RCC 7860 (cell line): ENCODE data around the gene CD247.

Experiments
- DNase-seq: peaks from one replicate; pipeline ENCODE4 v3.0.0-alpha.2; 2015; ENCODE audit warnings: low spot score
- FAIRE-seq: peaks from 2 replicates; lab custom pipeline; 2012; peaks lifted over from hg19 to GRCh38; lab: Jason Lieb, UNC

Gene CD247

DNA sequence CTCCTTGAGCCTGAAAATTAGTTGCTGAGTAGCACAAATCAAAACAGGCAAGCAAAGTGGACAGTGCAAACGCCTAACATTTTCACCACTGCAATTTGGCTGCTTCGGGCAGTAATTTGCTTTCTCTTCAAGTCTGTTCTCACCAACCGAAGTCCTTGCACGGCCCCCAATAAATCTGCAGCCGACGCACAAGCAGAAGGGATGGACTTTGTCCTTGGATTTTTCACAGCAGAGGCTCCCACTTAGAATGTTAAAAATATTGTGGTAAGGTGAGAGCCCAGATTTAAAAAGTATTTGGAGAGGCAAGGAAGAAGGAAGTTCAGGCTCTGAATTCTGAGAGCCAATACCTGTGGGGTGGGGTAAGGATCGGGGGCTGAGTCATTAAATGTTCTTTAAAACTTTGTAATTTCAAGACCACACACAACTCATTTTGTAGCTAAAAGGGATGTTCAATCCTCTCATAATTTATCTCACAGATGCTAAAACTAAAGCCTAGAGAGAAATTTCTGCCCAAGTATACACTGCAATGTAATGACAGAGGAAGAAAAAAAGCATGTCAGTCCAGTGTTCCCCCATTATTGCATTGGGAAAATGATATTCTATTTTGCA lies 6.2 kb downstream of the CD247 start:
- FAIRE-seq (no peak), DNase-seq (no peak)

GRCh38 chr1:167511374-167511986 lies 6.8 kb downstream of the CD247 start:
- DNase-seq (no peak), FAIRE-seq (no peak)

GRCh38 chr1:167510881-167511280 lies 7.4 kb downstream of the CD247 start:
- FAIRE-seq (no peak), DNase-seq (no peak)

- DNase-seq (no peak), FAIRE-seq (no peak)
These were observed 8.1 kb downstream of the CD247 start for GRCh38 chr1:167510244-167510643.

GRCh38 chr1:167509587-167509986 lies 8.7 kb downstream of the CD247 start:
- DNase-seq (no peak), FAIRE-seq (no peak)

GRCh38 chr1:167507719-167508118 lies 10.6 kb downstream of the CD247 start:
- FAIRE-seq = no peak
- DNase-seq = no peak

DNA sequence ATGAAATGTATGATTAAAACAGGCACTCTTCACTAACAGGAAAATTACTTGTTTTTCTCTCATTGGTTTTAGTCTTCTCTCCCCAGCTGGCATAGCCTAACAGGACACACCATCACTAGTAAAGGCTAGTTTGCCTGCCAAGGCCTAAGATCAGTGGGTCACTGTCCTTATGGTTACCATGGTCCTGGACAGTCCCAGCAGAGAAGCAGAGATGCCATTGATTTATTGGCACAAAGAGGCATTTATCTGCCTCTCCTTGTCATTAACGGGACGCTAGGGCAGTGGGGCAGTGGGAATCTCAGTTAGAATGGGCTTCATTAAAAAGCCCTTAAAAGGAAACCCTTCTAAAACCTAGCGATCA lies 13.9 kb downstream of the CD247 start:
- no peak for FAIRE-seq

GRCh38 chr1:167503626-167504466 lies 14.5 kb downstream of the CD247 start:
- FAIRE-seq = no peak

More for the DNA sequence above, 13.9 kb downstream of the CD247 start:
- no peak for DNase-seq

GRCh38 chr1:167502719-167503462 lies 15.4 kb downstream of the CD247 start:
- no peak for FAIRE-seq
- no peak for DNase-seq

More at GRCh38 chr1:167503626-167504466, 14.5 kb downstream of the CD247 start:
- no peak for DNase-seq

DNA sequence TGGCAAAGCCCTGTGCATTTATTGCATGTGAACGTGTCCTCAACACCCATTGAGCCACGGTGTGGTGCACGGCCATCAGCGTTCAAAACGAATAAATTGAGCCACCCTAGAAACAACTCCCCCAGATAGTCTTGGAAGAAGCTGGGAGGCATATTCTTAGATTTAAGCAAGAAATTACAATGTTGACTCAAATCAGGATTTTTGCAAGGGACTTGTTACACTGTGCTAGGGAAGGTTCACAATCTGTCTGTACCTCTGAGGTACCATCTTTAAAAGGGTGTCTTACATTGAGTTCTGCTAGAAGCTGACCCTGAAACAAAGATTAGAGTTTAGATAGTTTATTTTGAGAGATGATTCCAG lies 16.2 kb downstream of the CD247 start:
- FAIRE-seq (no peak), DNase-seq (no peak)

- no peak for DNase-seq
- FAIRE-seq = no peak
These were observed 16.7 kb downstream of the CD247 start for GRCh38 chr1:167501515-167502191.

DNA sequence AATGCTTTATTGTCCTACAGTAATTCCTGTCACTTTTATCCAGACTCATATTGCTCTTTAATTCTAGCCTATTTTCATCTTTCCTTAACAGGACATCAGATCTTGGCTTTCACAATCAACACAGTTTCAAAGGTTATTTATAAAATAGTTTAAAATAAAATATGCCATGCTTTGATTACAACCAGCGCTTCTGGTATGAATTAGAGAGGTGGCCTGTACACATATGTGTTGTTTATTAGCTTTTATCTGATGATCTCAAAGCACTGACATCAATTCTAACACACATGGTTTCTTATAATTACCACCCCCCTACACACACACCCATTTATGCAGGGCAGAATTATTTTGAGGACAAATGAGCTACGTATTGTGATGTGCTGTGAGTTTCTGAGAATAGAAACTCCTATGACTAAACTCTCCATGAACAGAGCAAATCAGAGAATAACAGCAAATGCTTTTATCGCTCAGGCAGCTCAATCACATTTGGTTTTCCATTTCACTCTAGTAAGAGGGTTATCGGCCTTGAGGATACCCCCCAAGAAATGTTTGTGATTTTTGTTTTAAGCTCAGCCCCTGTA lies 18.0 kb downstream of the CD247 start:
- no peak for FAIRE-seq
- DNase-seq = no peak

GRCh38 chr1:167499664-167500101 lies 18.6 kb downstream of the CD247 start:
- FAIRE-seq (no peak), DNase-seq (no peak)

DNA sequence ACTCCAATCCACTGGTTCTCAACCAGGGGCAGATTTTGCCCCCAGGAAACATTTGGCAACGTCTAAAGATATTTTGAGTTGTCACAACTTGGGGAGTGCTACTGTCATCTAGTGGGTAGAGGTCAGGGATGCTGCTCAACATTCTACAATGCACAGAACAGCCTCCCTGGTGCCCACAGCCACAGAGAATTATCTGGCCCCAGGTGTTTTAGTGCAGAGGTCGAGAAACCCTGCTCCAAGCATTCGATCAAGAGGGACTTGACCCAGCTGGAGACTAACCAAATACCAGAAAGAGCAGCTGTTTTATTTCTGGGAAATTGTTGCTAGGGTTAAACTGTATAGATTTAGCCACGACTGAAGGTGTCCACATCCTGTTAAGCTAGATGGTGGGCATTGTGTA lies 19.2 kb downstream of the CD247 start:
- DNase-seq (no peak), FAIRE-seq (no peak)

GRCh38 chr1:167496797-167497619 lies 21.3 kb downstream of the CD247 start:
- no peak for FAIRE-seq

GRCh38 chr1:167493372-167493771 lies 25.0 kb downstream of the CD247 start:
- FAIRE-seq (no peak), DNase-seq (no peak)

More at GRCh38 chr1:167496797-167497619, 21.3 kb downstream of the CD247 start:
- DNase-seq = no peak

GRCh38 chr1:167492481-167492910 lies 25.8 kb downstream of the CD247 start:
- DNase-seq (no peak), FAIRE-seq (no peak)

DNA sequence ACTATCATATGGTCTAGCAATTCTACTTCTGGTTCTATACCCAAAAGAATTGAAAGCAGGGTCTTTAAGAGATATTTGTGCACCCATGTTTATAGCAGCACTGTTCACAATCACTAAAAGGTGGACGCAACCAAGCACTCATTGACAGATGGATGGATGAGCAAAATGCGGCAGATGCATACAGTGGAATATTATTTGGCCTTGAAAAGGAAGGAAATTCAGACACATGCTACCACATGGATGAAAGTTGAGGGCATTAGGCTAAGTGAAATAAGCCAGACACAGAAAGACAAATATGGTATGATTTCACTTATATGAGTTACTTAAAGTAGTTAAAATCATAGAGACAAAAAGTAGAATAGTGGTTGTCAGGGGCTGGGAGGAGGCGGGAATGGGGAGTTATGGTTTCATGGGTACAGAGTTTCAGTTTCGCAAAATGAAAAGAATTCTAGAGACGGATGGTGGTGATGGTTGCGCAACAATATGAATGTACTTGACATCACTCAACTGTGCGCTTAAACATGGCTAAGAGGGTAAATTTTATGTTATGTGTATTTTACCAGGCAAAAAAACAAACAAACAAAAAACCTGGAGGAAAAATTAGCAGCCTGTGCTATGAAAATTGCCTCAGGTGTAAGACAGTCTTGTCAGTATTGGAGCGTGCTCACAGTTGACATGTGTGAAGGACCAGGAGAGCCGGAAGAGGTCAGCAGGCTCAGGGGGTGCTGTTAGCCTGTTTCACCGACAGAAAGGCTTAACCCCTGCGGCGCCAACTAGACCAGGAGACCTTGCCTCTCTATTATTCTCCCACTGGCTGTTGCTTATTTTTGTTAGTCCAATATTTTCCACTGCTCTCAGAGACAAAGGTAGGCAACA lies 26.5 kb downstream of the CD247 start:
- FAIRE-seq = no peak
- DNase-seq = no peak
